Liver (tissue), 9 donors: ENCODE data around the gene SLC25A6. TPM values are rescaled to one million over a fixed set of nuclear protein-coding genes. Genes with fewer than 3 reads are reported as not detected.

Source experiments
- DNase-seq: peaks from one replicate; pipeline ENCODE4 v3.0.0-alpha.2; 2017; ENCODE audit warnings: low spot score
- H3K27ac ChIP-seq, 2 donors: one replicate each; pipeline ENCODE4 v1.7.0; 2013; ENCODE audit warnings: inconsistent platforms in 2 of 2, low read length in 2 of 2, control low read depth in 1 of 2, low read depth in 1 of 2, mild to moderate bottlenecking in 1 of 2
- H3K27me3 ChIP-seq, 4 donors: one replicate each; pipeline versions ENCODE4 v1.6.1 to v1.7.0; 2013; ENCODE audit warnings: low read length in 3 of 4, inconsistent platforms in 1 of 4, mild to moderate bottlenecking in 1 of 4, moderate library complexity in 1 of 4; ENCODE audit not compliant: control insufficient read depth in 4 of 4, insufficient read depth in 4 of 4
- H3K36me3 ChIP-seq, 4 donors: one replicate each; pipeline versions ENCODE4 v1.6.1 to v1.7.0; 2013; ENCODE audit warnings: low read length in 3 of 4, mild to moderate bottlenecking in 3 of 4, low read depth in 1 of 4, moderate library complexity in 1 of 4; ENCODE audit not compliant: control insufficient read depth in 4 of 4, insufficient read depth in 3 of 4
- H3K4me1 ChIP-seq, 4 donors: one replicate each; pipeline versions ENCODE4 v1.6.1 to v1.7.0; 2013; ENCODE audit warnings: low read length in 3 of 4, mild to moderate bottlenecking in 3 of 4, moderate library complexity in 1 of 4; ENCODE audit not compliant: control insufficient read depth in 4 of 4, insufficient read depth in 4 of 4
- H3K4me3 ChIP-seq, 3 donors: one replicate each; pipeline versions ENCODE4 v1.6.1 to v1.7.0; 2013; ENCODE audit warnings: low read length in 3 of 3, control low read depth in 1 of 3, low read depth in 1 of 3, mild to moderate bottlenecking in 1 of 3
- H3K9ac ChIP-seq, 2 donors: one replicate each; pipeline ENCODE4 v1.7.0; 2013; ENCODE audit warnings: low read length in 2 of 2, mild to moderate bottlenecking in 2 of 2, moderate library complexity in 2 of 2, control low read depth in 1 of 2, low read depth in 1 of 2
- H3K9me3 ChIP-seq, 4 donors: one replicate each; pipeline versions ENCODE4 v1.6.1 to v1.7.0; 2013; ENCODE audit warnings: low read length in 3 of 4; ENCODE audit not compliant: control insufficient read depth in 4 of 4
- ATF3 ChIP-seq: IDR thresholded peaks from 2 replicates; pipeline ENCODE4 v1.6.1; 2016; ENCODE audit warnings: antibody characterized with exemption
- CTCF ChIP-seq: fragments of 150-350 bp; IDR thresholded peaks from 2 replicates; pipeline ENCODE4 v1.5.1; 2017; ENCODE audit warnings: improper control_type of control experiment, low read depth, low read length; ENCODE audit not compliant: missing input control
- EGR1 ChIP-seq, 2 donors: IDR thresholded peaks; 2 replicates each; pipeline ENCODE4 v1.6.1; 2016 to 2018; ENCODE audit warnings: antibody characterized with exemption in 2 of 2, low read depth in 2 of 2
- FOXA2 ChIP-seq: IDR thresholded peaks from 2 replicates; pipeline ENCODE4 v1.6.1; 2016; ENCODE audit warnings: antibody characterized with exemption
- GABPA ChIP-seq, 2 donors: IDR thresholded peaks in 1 of 2; conservative IDR thresholded peaks in 1 of 2; 2 replicates each; pipeline ENCODE4 v1.6.1; 2016; ENCODE audit warnings: antibody characterized with exemption in 2 of 2, mild to moderate bottlenecking in 1 of 2, moderate library complexity in 1 of 2
- HNF4A ChIP-seq, 2 donors: conservative IDR thresholded peaks; 2 replicates each; pipeline ENCODE4 v1.6.1; 2016; ENCODE audit warnings: antibody characterized with exemption in 2 of 2, mild to moderate bottlenecking in 2 of 2
- HNF4G ChIP-seq: IDR thresholded peaks from 2 replicates; pipeline ENCODE4 v1.6.1; 2016; ENCODE audit warnings: antibody characterized with exemption
- JUND ChIP-seq, 2 donors: IDR thresholded peaks; 2 replicates each; pipeline ENCODE4 v1.6.1; 2016; ENCODE audit warnings: antibody characterized with exemption in 2 of 2
- MAX ChIP-seq: IDR thresholded peaks from 2 replicates; pipeline ENCODE4 v1.6.1; 2016; ENCODE audit warnings: antibody characterized with exemption
- NR2F2 ChIP-seq: IDR thresholded peaks from 2 replicates; pipeline ENCODE4 v1.6.1; 2016; ENCODE audit warnings: antibody characterized with exemption
- RAD21 ChIP-seq, 2 donors: IDR thresholded peaks; 2 replicates each; pipeline ENCODE4 v1.6.1; 2016; ENCODE audit warnings: antibody characterized with exemption in 2 of 2, mild to moderate bottlenecking in 2 of 2
- REST ChIP-seq: IDR thresholded peaks from 2 replicates; pipeline ENCODE4 v1.6.1; 2016; ENCODE audit warnings: antibody characterized with exemption, mild to moderate bottlenecking
- RXRA ChIP-seq, 2 donors: IDR thresholded peaks; 2 replicates each; pipeline ENCODE4 v1.6.1; 2017 to 2018; ENCODE audit warnings: antibody characterized with exemption in 2 of 2, mild to moderate bottlenecking in 1 of 2
- SP1 ChIP-seq: IDR thresholded peaks from 2 replicates; pipeline ENCODE4 v1.6.1; 2018; ENCODE audit warnings: antibody characterized with exemption, mild to moderate bottlenecking
- TAF1 ChIP-seq: conservative IDR thresholded peaks from 2 replicates; pipeline ENCODE4 v1.6.1; 2016; ENCODE audit warnings: antibody characterized with exemption, mild to moderate bottlenecking
- YY1 ChIP-seq: IDR thresholded peaks from 2 replicates; pipeline ENCODE4 v1.6.1; 2016; ENCODE audit warnings: antibody characterized with exemption, mild to moderate bottlenecking
- ZBTB33 ChIP-seq: IDR thresholded peaks from 2 replicates; pipeline ENCODE4 v1.6.1; 2016; ENCODE audit warnings: antibody characterized with exemption
- WGBS: extraction: QIAGEN DNeasy Blood & Tissue Kit; methylation state at CpG from one replicate; pipeline ENCODE4 v1.1.7; 2013; 5-methylcytosine and 5-hydroxymethylcytosine counted together
- polyA plus RNA-seq, 2 donors: library from polyadenylated mRNA; stranded (reverse) in 1 of 2; unstranded in 1 of 2; fragments of 200-250 nt in 1 of 2; fragments of >200 nt in 1 of 2; fragmentation: Nextera tagmentation in 1 of 2; extraction: Ambion mirVana in 1 of 2; gene quantifications; one replicate each; pipeline versions ENCODE4 v1.2.1 to v1.2.3, GENCODE V29; 2013 to 2015
- total RNA-seq, 2 donors: library from RNA; depleted of rRNA; stranded (reverse); fragments of >200 nt; gene quantifications; one replicate each; pipeline ENCODE4 v1.2.3, GENCODE V29; 2014
- donor health status: healthy.
- donor health status: healthy.
- donor health status: healthy.
- donor health status: healthy.
- donor health status: healthy.

Gene SLC25A6
- total and polyA plus RNA-seq, 4 donors = 44.8 to 110 (median 64.0) TPM

- H3K4me3 ChIP-seq = no peak overlapping the region
- TF ChIP-seq HNF4G (no peak), YY1 (no peak), JUND (IDR thresholded peaks at IDR 0.05) (no peak), NR2F2 (no peak), ATF3 (no peak), HNF4A (conservative IDR thresholded peaks at IDR 0.05) (no peak), CTCF (no peak), RXRA (IDR thresholded peaks at IDR 0.05) (no peak), MAX (no peak), SP1 (no peak), ZBTB33 (no peak), EGR1 (IDR thresholded peaks at IDR 0.05; ENCODE audit: low read depth in 2 of 2) (no peak), RAD21 (IDR thresholded peaks at IDR 0.05) (no peak), GABPA (IDR thresholded peaks at IDR 0.05 in 1 of 2, conservative IDR thresholded peaks at IDR 0.05 in 1 of 2) (no peak), REST (no peak), TAF1 (no peak), FOXA2 (no peak)
- no peaks in the 10 kb centered on the region for H3K9me3 ChIP-seq
- peaks cover 4 to 26% (median 17%) of the 10 kb centered on the region in 4 donors for H3K4me1 ChIP-seq
- DNase-seq = no peak
- WGBS = 94% methylated on average over 43 of the region's 43 CpGs
- H3K27me3 ChIP-seq = no peaks in the 10 kb centered on the region
- peaks cover 38 to 56% (median 49%) of the 10 kb centered on the region in 4 donors for H3K36me3 ChIP-seq
- no peak overlapping the region for H3K27ac ChIP-seq
- no peak overlapping the region for H3K9ac ChIP-seq
Measured at GRCh38 chrX:1387141-1387776, 4.7 kb downstream of the SLC25A6 start.
